SJCRH30 (cell line): Measurements from ENCODE around the gene ATP6V1C2. TPM values are rescaled to one million over a fixed set of nuclear protein-coding genes. Genes with fewer than 3 reads are reported as not detected.
"Not testable (repeated sequence)": the region's sequence is repeated elsewhere in the genome, so short reads cannot be mapped to it uniquely, and the experiment has no call there.

Source experiments
- DNase-seq, 2 experiments: peaks; one replicate each; pipeline ENCODE4 v3.0.0-alpha.2; 2015 to 2020
- H3K27ac ChIP-seq: fragments of 250-450 bp; sonication (Bioruptor Pico); 2 replicates; pipeline ENCODE4 v1.5.1; 2020; ENCODE audit warnings: mild to moderate bottlenecking, moderate library complexity
- H3K27me3 ChIP-seq: fragments of 250-450 bp; sonication (Bioruptor Pico); 2 replicates; pipeline ENCODE4 v1.5.1; 2020; ENCODE audit warnings: mild to moderate bottlenecking, moderate library complexity
- H3K36me3 ChIP-seq: fragments of 250-450 bp; sonication (Bioruptor Pico); 2 replicates; pipeline ENCODE4 v1.5.1; 2020; ENCODE audit warnings: mild to moderate bottlenecking, moderate library complexity
- H3K4me1 ChIP-seq: fragments of 250-450 bp; sonication (Bioruptor Pico); 2 replicates; pipeline ENCODE4 v1.5.1; 2020; ENCODE audit warnings: mild to moderate bottlenecking, moderate library complexity
- H3K4me3 ChIP-seq: fragments of 250-450 bp; sonication (Bioruptor Pico); 2 replicates; pipeline ENCODE4 v1.5.1; 2020; ENCODE audit warnings: mild to moderate bottlenecking, moderate library complexity
- H3K9me3 ChIP-seq: fragments of 250-450 bp; sonication (Bioruptor Pico); replicated peaks from 2 replicates; pipeline ENCODE4 v1.5.1; 2020; ENCODE audit warnings: mild to moderate bottlenecking, moderate library complexity
- total RNA-seq: library from RNA; depleted of rRNA; stranded (reverse); fragments of >200 nt; shearing (Covaris generic); gene quantifications from 2 replicates; pipeline ENCODE4 v1.2.3, GENCODE V29; 2014

ATP6V1C2 gene
- total RNA-seq, 1 experiment from 2014 or later = 0.40 TPM

GRCh38 chr2:10779776-10780490 lies 58.5 kb downstream of the ATP6V1C2 start:
- H3K27me3 ChIP-seq = no peaks in the 10 kb centered on the region
- H3K4me1 ChIP-seq = peaks cover 6% of the 10 kb centered on the region
- no peak overlapping the region for H3K27ac ChIP-seq
- DNase-seq = no peak
- H3K36me3 ChIP-seq = peaks cover 41% of the 10 kb centered on the region
- H3K4me3 ChIP-seq = no peak overlapping the region
- no peaks in the 10 kb centered on the region for H3K9me3 ChIP-seq

- Histone ChIP-seq H3K27ac (no peak overlapping the region), H3K9me3 (no peaks in the 10 kb centered on the region), H3K4me3 (no peak overlapping the region), H3K27me3 (no peaks in the 10 kb centered on the region), H3K4me1 (peaks cover 1% of the 10 kb centered on the region; the same call in 1 of the 2 replicates), H3K36me3 (peaks cover 47% of the 10 kb centered on the region)
- DNase-seq = no peak
These were observed 59.0 kb downstream of the ATP6V1C2 start for GRCh38 chr2:10780491-10780820.

GRCh38 chr2:10780821-10781220 lies 59.4 kb downstream of the ATP6V1C2 start:
- H3K4me1 ChIP-seq, H3K9me3 ChIP-seq, H3K27ac ChIP-seq, H3K27me3 ChIP-seq, DNase-seq, H3K4me3 ChIP-seq: not testable (repeated sequence)
- peaks cover 50% of the 10 kb centered on the region for H3K36me3 ChIP-seq

- no peaks in the 10 kb centered on the region for H3K9me3 ChIP-seq
- no peak for DNase-seq
- no peaks in the 10 kb centered on the region for H3K4me1 ChIP-seq
- H3K4me3 ChIP-seq = no peak overlapping the region
- H3K27ac ChIP-seq = no peak overlapping the region
- H3K27me3 ChIP-seq = no peaks in the 10 kb centered on the region
- peaks cover 59% of the 10 kb centered on the region for H3K36me3 ChIP-seq
These were observed 60.3 kb downstream of the ATP6V1C2 start for GRCh38 chr2:10781746-10782145.

GRCh38 chr2:10783421-10783820 lies 62.0 kb downstream of the ATP6V1C2 start:
- no peaks in the 10 kb centered on the region for H3K4me1 ChIP-seq
- DNase-seq = no peak
- no peak overlapping the region for H3K4me3 ChIP-seq
- peaks cover 74% of the 10 kb centered on the region for H3K36me3 ChIP-seq
- H3K9me3 ChIP-seq = no peaks in the 10 kb centered on the region
- H3K27me3 ChIP-seq = no peaks in the 10 kb centered on the region
- no peak overlapping the region for H3K27ac ChIP-seq

GRCh38 chr2:10784719-10785118 lies 63.3 kb downstream of the ATP6V1C2 start:
- H3K27ac ChIP-seq = no peak overlapping the region
- H3K4me3 ChIP-seq = no peak overlapping the region
- no peak for DNase-seq
- peaks cover 86% of the 10 kb centered on the region for H3K36me3 ChIP-seq
- no peaks in the 10 kb centered on the region for H3K9me3 ChIP-seq
- H3K27me3 ChIP-seq = no peaks in the 10 kb centered on the region
- no peaks in the 10 kb centered on the region for H3K4me1 ChIP-seq

GRCh38 chr2:10785260-10785659 lies 63.8 kb downstream of the ATP6V1C2 start:
- Histone ChIP-seq H3K4me3 (no peak overlapping the region), H3K4me1 (no peaks in the 10 kb centered on the region), H3K9me3 (no peaks in the 10 kb centered on the region), H3K36me3 (peaks cover 89% of the 10 kb centered on the region), H3K27ac (no peak overlapping the region), H3K27me3 (no peaks in the 10 kb centered on the region)
- DNase-seq = no peak

- H3K36me3 ChIP-seq = peaks cover 93% of the 10 kb centered on the region
These were observed 65.0 kb downstream of the ATP6V1C2 start for GRCh38 chr2:10786240-10786982.

GRCh38 chr2:10787176-10787968 lies 65.9 kb downstream of the ATP6V1C2 start:
- no peaks in the 10 kb centered on the region for H3K4me1 ChIP-seq
- no peaks in the 10 kb centered on the region for H3K9me3 ChIP-seq
- peaks cover 93% of the 10 kb centered on the region for H3K36me3 ChIP-seq
- H3K27ac ChIP-seq = no peak overlapping the region
- H3K4me3 ChIP-seq = no peak overlapping the region
- DNase-seq = peak; percentile 36 to 37
- no peaks in the 10 kb centered on the region for H3K27me3 ChIP-seq

More at GRCh38 chr2:10786240-10786982, 65.0 kb downstream of the ATP6V1C2 start:
- no peak for DNase-seq
- Histone ChIP-seq H3K27ac (no peak overlapping the region), H3K4me3 (no peak overlapping the region), H3K27me3 (no peaks in the 10 kb centered on the region), H3K9me3 (no peaks in the 10 kb centered on the region), H3K4me1 (no peaks in the 10 kb centered on the region)

- Histone ChIP-seq H3K36me3 (peaks cover 95% of the 10 kb centered on the region), H3K4me3 (no peak overlapping the region), H3K27me3 (no peaks in the 10 kb centered on the region), H3K27ac (no peak overlapping the region), H3K4me1 (no peaks in the 10 kb centered on the region), H3K9me3 (no peaks in the 10 kb centered on the region)
- DNase-seq = no peak
These were observed 67.4 kb downstream of the ATP6V1C2 start for GRCh38 chr2:10788855-10789254.

- no peaks in the 10 kb centered on the region for H3K9me3 ChIP-seq
- DNase-seq = no peak
- H3K27me3 ChIP-seq = no peaks in the 10 kb centered on the region
- no peak overlapping the region for H3K4me3 ChIP-seq
- no peak overlapping the region for H3K27ac ChIP-seq
- H3K36me3 ChIP-seq = peaks cover 88% of the 10 kb centered on the region
- no peaks in the 10 kb centered on the region for H3K4me1 ChIP-seq
These were observed 69.0 kb downstream of the ATP6V1C2 start for GRCh38 chr2:10790228-10790973.

GRCh38 chr2:10792001-10792634 lies 70.7 kb downstream of the ATP6V1C2 start:
- no peak for DNase-seq
- Histone ChIP-seq H3K9me3 (no peaks in the 10 kb centered on the region), H3K36me3 (peaks cover 82% of the 10 kb centered on the region), H3K27ac (no peak overlapping the region), H3K4me3 (no peak overlapping the region), H3K4me1 (no peaks in the 10 kb centered on the region), H3K27me3 (no peaks in the 10 kb centered on the region)

GRCh38 chr2:10792660-10793400 lies 71.4 kb downstream of the ATP6V1C2 start:
- Histone ChIP-seq H3K4me1 (no peaks in the 10 kb centered on the region), H3K27ac (no peak overlapping the region), H3K36me3 (peaks cover 83% of the 10 kb centered on the region), H3K27me3 (no peaks in the 10 kb centered on the region), H3K9me3 (no peaks in the 10 kb centered on the region), H3K4me3 (no peak overlapping the region)
- no peak for DNase-seq

GRCh38 chr2:10793816-10794215 lies 72.4 kb downstream of the ATP6V1C2 start:
- H3K27ac ChIP-seq = no peak overlapping the region
- H3K4me3 ChIP-seq = no peak overlapping the region
- H3K36me3 ChIP-seq = peaks cover 81% of the 10 kb centered on the region
- DNase-seq = no peak
- H3K9me3 ChIP-seq = no peaks in the 10 kb centered on the region
- no peaks in the 10 kb centered on the region for H3K4me1 ChIP-seq
- no peaks in the 10 kb centered on the region for H3K27me3 ChIP-seq
